Kidney (tissue), 14 donors: ENCODE measurements around the gene DMBX1. TPM values are rescaled to one million over a fixed set of nuclear protein-coding genes. Genes with fewer than 3 reads are reported as not detected.

Experiments
- DNase-seq, 5 donors: peaks; one replicate each; pipeline ENCODE4 v3.0.0-alpha.2; 2013 to 2020
- FAIRE-seq: peaks from 2 replicates; lab custom pipeline; 2012; peaks lifted over from hg19 to GRCh38; lab: Jason Lieb, UNC
- H3K27ac ChIP-seq, 2 donors: one replicate each; pipeline ENCODE4 v1.7.0; 2013; ENCODE audit warnings: low read depth in 2 of 2, low read length in 2 of 2, inconsistent platforms in 1 of 2
- H3K27me3 ChIP-seq: one replicate; pipeline ENCODE4 v1.7.1; 2013; ENCODE audit warnings: low read length, inconsistent platforms; ENCODE audit not compliant: control insufficient read depth, insufficient read depth
- H3K36me3 ChIP-seq, 3 donors: one replicate each; pipeline versions ENCODE4 v1.7.0 to v1.7.1; 2013; ENCODE audit warnings: low read length in 3 of 3, control low read depth in 1 of 3, inconsistent platforms in 1 of 3; ENCODE audit not compliant: insufficient read depth in 3 of 3, control insufficient read depth in 2 of 3
- H3K4me1 ChIP-seq, 3 donors: one replicate each; pipeline versions ENCODE4 v1.7.0 to v1.7.1; 2013; ENCODE audit warnings: low read length in 3 of 3, inconsistent platforms in 1 of 3, low read depth in 1 of 3; ENCODE audit not compliant: control insufficient read depth in 2 of 3, insufficient read depth in 2 of 3
- H3K4me3 ChIP-seq, 3 donors: one replicate each; pipeline versions ENCODE4 v1.7.0 to v1.8.1; 2013; ENCODE audit warnings: low read length in 3 of 3, control low read depth in 1 of 3, inconsistent platforms in 1 of 3
- H3K9ac ChIP-seq, 3 donors: one replicate each; pipeline versions ENCODE4 v1.7.0 to v1.7.1; 2013; ENCODE audit warnings: low read length in 3 of 3, control low read depth in 1 of 3, inconsistent platforms in 1 of 3
- H3K9me3 ChIP-seq, 3 donors: one replicate each; pipeline versions ENCODE4 v1.7.0 to v1.7.1; 2013; ENCODE audit warnings: low read length in 3 of 3, control low read depth in 1 of 3, inconsistent platforms in 1 of 3; ENCODE audit not compliant: control insufficient read depth in 2 of 3, insufficient read depth in 1 of 3
- intact Hi-C: fragments of 100-400 bp; cut with DNase I; formaldehyde crosslinking; loops from one replicate; pipeline ENCODE4 v1.11.1; 2022
- polyA plus RNA-seq: library from polyadenylated mRNA; stranded (reverse); fragments of 350-450 nt; fragmentation: Illumina TruSeq; extraction: RNeasy Lipid Tissue Mini Kit (QIAGEN cat#74804); gene quantifications from one replicate; pipeline ENCODE4 v1.2.3, GENCODE V29; 2014; ENCODE audit warnings: low read depth, low replicate concordance; ENCODE audit not compliant: insufficient read depth
- total RNA-seq: library from RNA; stranded (reverse); fragmentation: NEBNext Ultra II Directional; extraction: Animal tissue kit (Norgen Biotek cat#: 25700); gene quantifications from one replicate; pipeline ENCODE4 v1.2.1, GENCODE V29; 2021
- TF ChIP-seq, protein P1 (sequence below): IDR thresholded peaks from 3 replicates; pipeline ENCODE4 v1.5.1; 2012; ENCODE audit warnings: mild to moderate bottlenecking, moderate library complexity, borderline replicate concordance; ENCODE audit not compliant: insufficient read depth; ENCODE audit errors: extremely low read depth
- donor health status: control.
- donor health status: control.
- donor health status: control.
- donor health status: control.
- donor health status: control.
- donor health status: DM: yes; HTN: yes; CAD: no.
- donor health status: Normal renal cell carcinoma (clear cell type).

Gene DMBX1
- total and polyA plus RNA-seq, 2 donors from 2014 or later: not detected

DNA sequence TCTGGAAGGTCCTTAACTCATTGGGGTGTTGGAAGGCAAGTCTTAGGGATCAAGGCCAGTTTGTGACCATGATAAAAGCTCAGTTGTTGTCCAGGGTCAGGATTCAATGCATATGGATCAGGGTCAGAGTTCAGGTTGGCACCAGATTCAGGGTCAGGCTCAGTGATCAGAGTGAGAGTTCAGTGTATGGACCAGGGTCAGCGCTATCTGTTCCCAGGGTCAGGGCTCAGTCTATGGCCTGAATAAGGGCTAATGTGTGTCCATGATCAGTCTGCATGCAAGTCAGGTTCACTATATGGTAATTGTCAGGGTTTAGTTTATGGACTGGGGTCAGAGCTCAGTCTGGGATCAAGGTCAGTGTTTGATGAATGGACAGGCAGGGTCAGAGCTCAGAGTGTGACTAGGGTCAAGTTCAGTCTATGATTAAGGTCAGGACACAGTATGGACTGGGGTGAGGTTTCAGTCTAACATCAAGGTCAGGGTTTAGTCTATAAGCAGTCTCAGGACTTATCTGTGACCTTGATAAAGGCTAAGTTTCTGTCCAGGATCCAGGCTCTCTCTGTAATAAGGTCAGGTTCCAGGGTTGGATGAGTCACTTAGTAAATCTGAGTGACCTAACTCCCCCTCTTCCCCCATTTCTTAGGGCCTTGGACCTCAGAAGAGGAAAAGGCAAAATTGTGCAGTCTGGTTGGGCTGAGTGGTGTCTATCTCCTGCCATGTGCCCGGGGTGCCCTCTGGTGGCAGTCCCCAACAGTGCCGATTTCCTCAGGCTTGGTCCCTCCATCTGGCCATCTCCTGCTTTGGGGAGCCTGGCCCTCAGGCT is 38.0 kb downstream of the DMBX1 start:
- Histone ChIP-seq H3K9me3 (no peaks in the 10 kb centered on the region), H3K27me3 (peaks cover 14% of the 10 kb centered on the region), H3K9ac (no peak overlapping the region), H3K36me3 (no peaks in the 10 kb centered on the region), H3K4me3 (no peak overlapping the region), H3K4me1 (no peaks in the 10 kb centered on the region), H3K27ac (no peak overlapping the region)
- TF ChIP-seq, protein P1, sequence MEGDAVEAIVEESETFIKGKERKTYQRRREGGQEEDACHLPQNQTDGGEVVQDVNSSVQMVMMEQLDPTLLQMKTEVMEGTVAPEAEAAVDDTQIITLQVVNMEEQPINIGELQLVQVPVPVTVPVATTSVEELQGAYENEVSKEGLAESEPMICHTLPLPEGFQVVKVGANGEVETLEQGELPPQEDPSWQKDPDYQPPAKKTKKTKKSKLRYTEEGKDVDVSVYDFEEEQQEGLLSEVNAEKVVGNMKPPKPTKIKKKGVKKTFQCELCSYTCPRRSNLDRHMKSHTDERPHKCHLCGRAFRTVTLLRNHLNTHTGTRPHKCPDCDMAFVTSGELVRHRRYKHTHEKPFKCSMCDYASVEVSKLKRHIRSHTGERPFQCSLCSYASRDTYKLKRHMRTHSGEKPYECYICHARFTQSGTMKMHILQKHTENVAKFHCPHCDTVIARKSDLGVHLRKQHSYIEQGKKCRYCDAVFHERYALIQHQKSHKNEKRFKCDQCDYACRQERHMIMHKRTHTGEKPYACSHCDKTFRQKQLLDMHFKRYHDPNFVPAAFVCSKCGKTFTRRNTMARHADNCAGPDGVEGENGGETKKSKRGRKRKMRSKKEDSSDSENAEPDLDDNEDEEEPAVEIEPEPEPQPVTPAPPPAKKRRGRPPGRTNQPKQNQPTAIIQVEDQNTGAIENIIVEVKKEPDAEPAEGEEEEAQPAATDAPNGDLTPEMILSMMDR: peak; percentile 98
- intact Hi-C loops: loop anchor here (5.0 kb wide), 1 partner anchor 80 kb away; no protein-coding TSS in a partner anchor
- DNase-seq: peak in 4 of 5 donors; percentile 77 to 86 (median 84)
- FAIRE-seq: no peak

DNA sequence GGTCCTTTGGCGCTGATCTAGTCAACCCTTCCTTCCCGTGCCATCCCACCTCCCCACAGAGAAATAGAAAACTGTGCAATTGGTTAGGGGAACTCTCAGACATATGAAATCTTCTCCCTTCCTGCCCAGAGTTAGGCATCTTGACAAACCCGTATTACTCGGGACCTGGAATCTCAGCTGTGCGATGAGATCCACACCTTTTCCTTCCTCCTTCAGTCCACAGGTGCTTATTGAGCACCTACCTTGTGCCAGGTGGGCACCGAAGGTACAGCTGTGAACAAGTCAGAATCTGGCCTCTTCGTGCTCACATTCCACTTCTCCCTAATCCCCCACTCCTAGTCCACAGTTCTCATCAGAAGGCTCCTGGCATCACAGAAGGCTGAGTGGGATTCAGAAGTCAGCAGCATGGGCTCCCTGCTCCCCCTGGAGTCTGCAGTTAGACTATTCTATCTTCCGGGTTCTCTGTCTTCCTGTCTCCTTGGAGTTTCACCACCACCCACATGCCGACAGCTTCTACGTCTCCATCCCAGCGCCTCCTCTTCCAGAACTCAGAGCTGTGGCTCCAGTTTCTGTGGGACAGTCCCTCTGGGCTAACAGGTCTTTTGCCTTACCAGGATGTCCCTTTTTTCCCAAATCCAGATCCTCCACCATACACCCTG is 38.8 kb downstream of the DMBX1 start:
- peak in 1 of 5 donors; percentile 45 for DNase-seq
- FAIRE-seq: no peak
- Histone ChIP-seq H3K27me3 (peaks cover 14% of the 10 kb centered on the region), H3K27ac (no peak overlapping the region), H3K9ac (no peak overlapping the region), H3K4me1 (peaks cover 0 to 2% (median 0%) of the 10 kb centered on the region in 3 donors), H3K4me3 (no peak overlapping the region), H3K9me3 (no peaks in the 10 kb centered on the region), H3K36me3 (no peaks in the 10 kb centered on the region)
- intact Hi-C loops: loop anchor here (5.0 kb wide), 1 partner anchor 81 kb away; no protein-coding TSS in a partner anchor
- TF ChIP-seq, protein P1: no peak

DNA sequence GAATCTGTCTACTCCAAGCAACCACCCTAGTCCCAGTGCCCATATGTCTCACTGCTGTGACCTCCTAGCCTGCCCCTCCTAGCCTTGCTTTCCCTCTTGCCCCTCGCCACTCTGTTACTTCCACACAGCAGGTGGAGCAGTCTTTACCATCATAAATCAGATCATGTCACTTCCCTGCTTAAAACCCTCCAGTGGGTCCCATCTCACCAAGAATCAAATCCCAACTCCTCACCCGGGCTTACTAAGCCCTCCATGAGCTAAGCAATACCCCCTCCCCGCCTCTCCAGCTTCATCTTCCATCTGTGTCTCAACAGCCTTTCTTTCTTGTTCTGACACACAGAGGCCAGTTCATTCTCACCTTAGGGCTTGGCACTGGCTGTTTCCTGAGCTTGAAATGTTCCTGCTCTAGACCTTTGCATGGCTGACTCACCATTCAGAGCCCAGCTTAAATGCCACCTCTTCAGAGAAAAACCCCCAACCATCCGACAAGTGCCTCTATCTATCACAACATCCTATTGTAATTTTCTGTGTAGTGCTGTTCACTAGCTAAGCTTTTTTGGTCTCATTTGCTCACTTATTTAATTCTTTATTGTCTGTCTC is 39.5 kb downstream of the DMBX1 start:
- FAIRE-seq: no peak
- no peaks in the 10 kb centered on the region for H3K9me3 ChIP-seq
- TF ChIP-seq, protein P1: no peak
- no peak overlapping the region for H3K4me3 ChIP-seq
- peaks cover 20% of the 10 kb centered on the region for H3K27me3 ChIP-seq
- H3K4me1 ChIP-seq: peaks cover 0 to 4% (median 0%) of the 10 kb centered on the region in 3 donors
- H3K27ac ChIP-seq: no peak overlapping the region
- DNase-seq: no peak
- H3K36me3 ChIP-seq: no peaks in the 10 kb centered on the region
- intact Hi-C loops: loop anchor here (5.0 kb wide), 1 partner anchor 82 kb away; no protein-coding TSS in a partner anchor
- H3K9ac ChIP-seq: no peak overlapping the region
